ENCODE data around the gene OSBPL1A.

OSBPL1A gene

GRCh38 chr18:24270937-24271380, 126.7 kb downstream of the OSBPL1A start:
- no peak for DNase-seq
- peak overlapping the region; percentile 55 to 76 for H3K4me3 Mint-ChIP-seq

GRCh38 chr18:24270358-24270936, 127.2 kb downstream of the OSBPL1A start:
- peaks cover 11% of the 10 kb centered on the region for H3K4me1 Mint-ChIP-seq

More at GRCh38 chr18:24270937-24271380, 126.7 kb downstream of the OSBPL1A start:
- Mint-ChIP-seq H3K4me1 (peaks cover 11% of the 10 kb centered on the region), H3K27me3 (peaks cover 34% of the 10 kb centered on the region), H3K9me3 (peaks cover 5% of the 10 kb centered on the region in 2 donors), H3K27ac (no peak overlapping the region)
- no peak for ATAC-seq

GRCh38 chr18:24268784-24269550, 128.7 kb downstream of the OSBPL1A start:
- Mint-ChIP-seq H3K27me3 (peaks cover 29% of the 10 kb centered on the region), H3K4me3 (no peak overlapping the region), H3K4me1 (peaks cover 11% of the 10 kb centered on the region), H3K9me3 (peaks cover 5% of the 10 kb centered on the region in 2 donors), H3K27ac (no peak overlapping the region)
- ATAC-seq (no peak), DNase-seq (no peak)

More at GRCh38 chr18:24270358-24270936, 127.2 kb downstream of the OSBPL1A start:
- no peak overlapping the region for H3K27ac Mint-ChIP-seq
- H3K27me3 Mint-ChIP-seq = peaks cover 34% of the 10 kb centered on the region
- peaks cover 5% of the 10 kb centered on the region in 2 donors for H3K9me3 Mint-ChIP-seq
- H3K4me3 Mint-ChIP-seq = no peak overlapping the region
- ATAC-seq = no peak
- DNase-seq = no peak

- Mint-ChIP-seq H3K9me3 (peaks cover 5% of the 10 kb centered on the region in 2 donors), H3K27ac (no peak overlapping the region), H3K4me3 (no peak overlapping the region), H3K4me1 (peaks cover 11% of the 10 kb centered on the region), H3K27me3 (peaks cover 19% of the 10 kb centered on the region)
- ATAC-seq (no peak), DNase-seq (no peak)
These were observed 129.7 kb downstream of the OSBPL1A start for GRCh38 chr18:24267878-24268277.

- no peak overlapping the region for H3K4me3 Mint-ChIP-seq
- peaks cover 5% of the 10 kb centered on the region in 2 donors for H3K9me3 Mint-ChIP-seq
- H3K27ac Mint-ChIP-seq = no peak overlapping the region
- no peaks in the 10 kb centered on the region for H3K4me1 Mint-ChIP-seq
- DNase-seq (no peak), ATAC-seq (no peak)
- peaks cover 7% of the 10 kb centered on the region for H3K27me3 Mint-ChIP-seq
These were observed 131.5 kb downstream of the OSBPL1A start for GRCh38 chr18:24266131-24266530.

- H3K27ac Mint-ChIP-seq = no peak overlapping the region
These were observed 132.0 kb downstream of the OSBPL1A start for GRCh38 chr18:24265502-24266064.

GRCh38 chr18:24263050-24263449, 134.6 kb downstream of the OSBPL1A start:
- Mint-ChIP-seq H3K4me3 (no peak overlapping the region), H3K27ac (no peak overlapping the region), H3K27me3 (no peaks in the 10 kb centered on the region), H3K4me1 (no peaks in the 10 kb centered on the region), H3K9me3 (no peaks in the 10 kb centered on the region)
- no peak for DNase-seq
- no peak for ATAC-seq

More at GRCh38 chr18:24265502-24266064, 132.0 kb downstream of the OSBPL1A start:
- Mint-ChIP-seq H3K4me1 (no peaks in the 10 kb centered on the region), H3K4me3 (no peak overlapping the region), H3K27me3 (peaks cover 1% of the 10 kb centered on the region), H3K9me3 (peaks cover 5% of the 10 kb centered on the region in 2 donors)
- no peak for ATAC-seq
- no peak for DNase-seq

- DNase-seq (no peak), ATAC-seq (no peak)
- no peaks in the 10 kb centered on the region for H3K27me3 Mint-ChIP-seq
- no peak overlapping the region for H3K27ac Mint-ChIP-seq
- H3K4me1 Mint-ChIP-seq = no peaks in the 10 kb centered on the region
- no peaks in the 10 kb centered on the region for H3K9me3 Mint-ChIP-seq
- no peak overlapping the region for H3K4me3 Mint-ChIP-seq
These were observed 135.5 kb downstream of the OSBPL1A start for GRCh38 chr18:24262087-24262486.

GRCh38 chr18:24259869-24260641, 137.6 kb downstream of the OSBPL1A start:
- Mint-ChIP-seq H3K4me1 (no peaks in the 10 kb centered on the region), H3K9me3 (no peaks in the 10 kb centered on the region), H3K27ac (no peak overlapping the region), H3K27me3 (no peaks in the 10 kb centered on the region), H3K4me3 (no peak overlapping the region)
- DNase-seq = no peak
- ATAC-seq = no peak

GRCh38 chr18:24254071-24254470, 143.6 kb downstream of the OSBPL1A start:
- Mint-ChIP-seq H3K9me3 (no peaks in the 10 kb centered on the region), H3K27ac (no peak overlapping the region), H3K27me3 (no peaks in the 10 kb centered on the region), H3K4me3 (no peak overlapping the region), H3K4me1 (no peaks in the 10 kb centered on the region)
- no peak for ATAC-seq
- no peak for DNase-seq

- Mint-ChIP-seq H3K4me3 (no peak overlapping the region), H3K4me1 (no peaks in the 10 kb centered on the region), H3K27ac (no peak overlapping the region), H3K27me3 (no peaks in the 10 kb centered on the region), H3K9me3 (no peaks in the 10 kb centered on the region)
- DNase-seq (no peak), ATAC-seq (no peak)
These were observed 147.9 kb downstream of the OSBPL1A start for GRCh38 chr18:24249716-24250115.

- Mint-ChIP-seq H3K4me1 (no peaks in the 10 kb centered on the region), H3K27ac (no peak overlapping the region), H3K9me3 (no peaks in the 10 kb centered on the region), H3K4me3 (no peak overlapping the region), H3K27me3 (no peaks in the 10 kb centered on the region)
- ATAC-seq (no peak), DNase-seq (no peak)
These were observed 149.3 kb downstream of the OSBPL1A start for GRCh38 chr18:24248359-24248758.

GRCh38 chr18:24246143-24246542, 151.5 kb downstream of the OSBPL1A start:
- H3K4me3 Mint-ChIP-seq = no peak overlapping the region
- no peaks in the 10 kb centered on the region for H3K27me3 Mint-ChIP-seq
- DNase-seq (peak in 1 of 2 donors; percentile 13), ATAC-seq (peak; percentile 80)
- no peaks in the 10 kb centered on the region for H3K4me1 Mint-ChIP-seq
- H3K9me3 Mint-ChIP-seq = no peaks in the 10 kb centered on the region
- no peak overlapping the region for H3K27ac Mint-ChIP-seq

GRCh38 chr18:24244698-24245097, 152.9 kb downstream of the OSBPL1A start:
- H3K27me3 Mint-ChIP-seq = no peaks in the 10 kb centered on the region
- no peaks in the 10 kb centered on the region for H3K9me3 Mint-ChIP-seq
- no peak for ATAC-seq
- H3K4me3 Mint-ChIP-seq = no peak overlapping the region
- DNase-seq = no peak
- no peak overlapping the region for H3K27ac Mint-ChIP-seq
- H3K4me1 Mint-ChIP-seq = no peaks in the 10 kb centered on the region

- ATAC-seq (no peak), DNase-seq (no peak)
- Mint-ChIP-seq H3K27me3 (no peaks in the 10 kb centered on the region), H3K27ac (no peak overlapping the region), H3K4me3 (no peak overlapping the region), H3K9me3 (no peaks in the 10 kb centered on the region), H3K4me1 (no peaks in the 10 kb centered on the region)
These were observed 153.9 kb downstream of the OSBPL1A start for GRCh38 chr18:24243677-24244076.
